Activated CD4-positive, alpha-beta T cell treated with anti-CD3 and anti-CD28 coated beads, Interleukin-2, amount 10 ng/mL, durations not matched to agents 24 days and 14 days (primary cell): ENCODE measurements around the gene BMP8A. TPM values are rescaled to one million over a fixed set of nuclear protein-coding genes. Genes with fewer than 3 reads are reported as not detected.
A peak's percentile ranks its signal among the peaks of the same experiment; 100 is the strongest.

Experiments
- DNase-seq: peaks from one replicate; pipeline ENCODE4 v3.0.0; 2022
- H3K27ac Mint-ChIP-seq: one replicate; pipeline ENCODE4 v1.8.0; 2022; ENCODE audit warnings: mild to moderate bottlenecking, mixed read lengths
- H3K27me3 Mint-ChIP-seq: one replicate; pipeline ENCODE4 v1.8.0; 2022; ENCODE audit warnings: mixed read lengths
- H3K36me3 Mint-ChIP-seq: one replicate; pipeline ENCODE4 v1.8.0; 2022; ENCODE audit warnings: low read depth, mild to moderate bottlenecking, mixed read lengths
- H3K4me1 Mint-ChIP-seq: one replicate; pipeline ENCODE4 v1.8.0; 2021; ENCODE audit warnings: mixed read lengths
- H3K4me3 Mint-ChIP-seq: one replicate; pipeline ENCODE4 v1.8.0; 2022; ENCODE audit warnings: mild to moderate bottlenecking, moderate library complexity, mixed read lengths
- H3K9me3 Mint-ChIP-seq: one replicate; pipeline ENCODE4 v1.8.0; 2021; ENCODE audit warnings: mixed read lengths
- intact Hi-C: fragments of 100-400 bp; cut with micrococcal nuclease; formaldehyde crosslinking; loops from one replicate; pipeline ENCODE4 v1.15.1; 2023
- total RNA-seq: library from RNA; stranded (reverse); gene quantifications from 2 replicates; pipeline ENCODE4 v1.2.3, GENCODE V29; 2022

The BMP8A gene
- total RNA-seq, 1 donor from 2014 or later = not detected

- DNase-seq = no peak
- no peak overlapping the region for H3K27ac Mint-ChIP-seq
- H3K4me3 Mint-ChIP-seq = no peak overlapping the region
- peaks cover 81% of the 10 kb centered on the region for H3K36me3 Mint-ChIP-seq
- H3K4me1 Mint-ChIP-seq = peaks cover 30% of the 10 kb centered on the region
- H3K9me3 Mint-ChIP-seq = no peaks in the 10 kb centered on the region
- intact Hi-C loops = no loop called here
- H3K27me3 Mint-ChIP-seq = no peaks in the 10 kb centered on the region
These were observed 76.8 kb downstream of the BMP8A start for GRCh38 chr1:39568208-39568607.

DNA sequence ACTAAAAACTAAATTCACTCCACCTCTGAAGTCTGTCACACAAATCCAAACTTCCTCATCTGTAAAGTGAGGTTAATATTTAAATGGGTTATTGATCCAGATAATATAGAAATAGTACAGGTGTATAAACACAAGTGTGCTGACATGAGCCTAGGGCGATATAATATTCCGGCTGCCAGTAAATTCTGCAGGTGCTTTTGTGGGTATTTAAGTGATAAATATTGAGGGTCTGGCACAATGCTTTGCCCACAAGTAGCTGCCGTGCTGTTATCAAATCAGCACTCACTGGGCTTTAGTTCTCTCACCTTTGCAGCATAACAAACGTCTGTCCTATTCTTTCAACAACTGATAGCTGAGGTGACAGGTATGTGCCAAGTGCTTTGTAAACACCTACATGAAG, 77.6 kb downstream of the BMP8A start:
- peaks cover 36% of the 10 kb centered on the region for H3K4me1 Mint-ChIP-seq
- peaks cover 82% of the 10 kb centered on the region for H3K36me3 Mint-ChIP-seq
- no peaks in the 10 kb centered on the region for H3K27me3 Mint-ChIP-seq
- H3K4me3 Mint-ChIP-seq = no peak overlapping the region
- no peak overlapping the region for H3K27ac Mint-ChIP-seq
- intact Hi-C loops = no loop called here
- H3K9me3 Mint-ChIP-seq = no peaks in the 10 kb centered on the region
- no peak for DNase-seq

DNA sequence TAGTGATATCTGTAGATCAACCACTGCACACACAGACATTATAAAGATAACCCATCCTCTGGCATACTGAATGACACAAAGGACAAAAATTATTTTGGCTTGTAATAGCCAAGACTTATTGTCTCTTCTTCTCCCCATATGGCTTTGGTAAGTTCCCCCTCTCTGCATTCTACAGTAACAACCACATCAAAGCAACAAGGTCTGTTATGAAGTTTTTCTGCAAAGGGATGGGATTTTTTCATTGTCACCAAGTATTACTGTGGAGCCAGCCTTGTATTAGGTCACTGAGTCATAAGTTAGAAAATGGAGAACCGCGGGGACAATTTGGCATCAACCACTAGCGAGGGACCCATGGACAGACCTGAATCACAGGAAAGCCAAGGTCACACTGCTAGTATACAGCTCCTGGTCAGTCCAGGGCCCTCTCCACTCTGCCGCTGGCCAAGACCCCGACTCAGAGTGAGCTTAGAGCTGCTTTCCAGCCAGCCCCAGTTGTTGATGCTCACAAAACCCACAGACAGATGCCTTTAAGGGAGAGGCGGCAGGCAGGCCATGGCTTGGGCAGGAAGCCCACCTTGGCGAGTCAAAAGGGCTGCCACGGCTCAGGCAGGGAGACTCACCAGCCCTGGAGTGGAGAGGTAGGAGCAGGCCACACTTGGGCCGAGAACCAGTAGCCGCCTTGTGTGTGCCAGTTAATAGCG, 79.2 kb downstream of the BMP8A start:
- intact Hi-C loops = loop anchor here (10.0 kb wide), 1 partner anchor 366 kb away; the partner anchor contains the start of gene MACF1
- Mint-ChIP-seq H3K36me3 (peaks cover 89% of the 10 kb centered on the region), H3K27me3 (no peaks in the 10 kb centered on the region), H3K4me1 (peaks cover 52% of the 10 kb centered on the region), H3K9me3 (no peaks in the 10 kb centered on the region), H3K4me3 (no peak overlapping the region), H3K27ac (no peak overlapping the region)
- no peak for DNase-seq

- intact Hi-C loops = loop anchor here (10.0 kb wide), 1 partner anchor 366 kb away; the partner anchor contains the start of gene MACF1
- H3K4me1 Mint-ChIP-seq = peaks cover 52% of the 10 kb centered on the region
- no peak overlapping the region for H3K4me3 Mint-ChIP-seq
- no peaks in the 10 kb centered on the region for H3K9me3 Mint-ChIP-seq
- peaks cover 88% of the 10 kb centered on the region for H3K36me3 Mint-ChIP-seq
- no peak for DNase-seq
- no peak overlapping the region for H3K27ac Mint-ChIP-seq
- H3K27me3 Mint-ChIP-seq = no peaks in the 10 kb centered on the region
These were observed 79.7 kb downstream of the BMP8A start for GRCh38 chr1:39571178-39571483.

GRCh38 chr1:39572379-39573096, 81.1 kb downstream of the BMP8A start:
- H3K4me3 Mint-ChIP-seq = peak overlapping the region; percentile 93
- H3K9me3 Mint-ChIP-seq = no peaks in the 10 kb centered on the region
- intact Hi-C loops = loop anchor here (10.0 kb wide), 1 partner anchor 368 kb away; the partner anchor contains the start of gene MACF1
- no peaks in the 10 kb centered on the region for H3K27me3 Mint-ChIP-seq
- peaks cover 74% of the 10 kb centered on the region for H3K36me3 Mint-ChIP-seq
- DNase-seq = no peak
- H3K4me1 Mint-ChIP-seq = peaks cover 43% of the 10 kb centered on the region
- peak overlapping the region; percentile 55 for H3K27ac Mint-ChIP-seq

DNA sequence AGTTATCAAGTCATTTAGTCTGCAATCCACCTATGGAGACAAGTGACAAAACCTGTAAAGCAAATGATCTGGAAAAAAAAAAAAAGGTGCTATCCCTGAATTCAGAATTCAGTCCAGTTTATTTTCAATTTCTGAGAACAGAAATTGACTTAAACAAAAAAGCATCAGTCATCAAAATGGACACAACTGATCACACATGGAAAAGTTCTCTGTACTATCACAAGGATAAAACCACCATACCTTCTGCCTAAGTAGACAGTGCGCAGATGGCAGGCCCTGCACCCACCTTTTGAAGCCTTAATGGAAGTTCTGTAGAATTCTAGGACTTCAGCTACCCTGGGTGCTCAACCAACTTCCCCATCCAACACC, 81.6 kb downstream of the BMP8A start:
- Mint-ChIP-seq H3K27me3 (no peaks in the 10 kb centered on the region), H3K4me1 (peaks cover 43% of the 10 kb centered on the region), H3K27ac (peak overlapping the region; percentile 55), H3K4me3 (peak overlapping the region; percentile 93), H3K9me3 (no peaks in the 10 kb centered on the region), H3K36me3 (peaks cover 68% of the 10 kb centered on the region)
- intact Hi-C loops = loop anchor here (10.0 kb wide), 1 partner anchor 368 kb away; the partner anchor contains the start of gene MACF1
- DNase-seq = no peak

GRCh38 chr1:39573736-39574624, 82.5 kb downstream of the BMP8A start:
- peak overlapping the region; percentile 93 for H3K4me3 Mint-ChIP-seq
- H3K4me1 Mint-ChIP-seq = peaks cover 43% of the 10 kb centered on the region
- peak overlapping the region; percentile 55 for H3K27ac Mint-ChIP-seq
- intact Hi-C loops = loop anchor here (10.0 kb wide), 1 partner anchor 369 kb away; the partner anchor contains the start of gene MACF1
- peaks cover 61% of the 10 kb centered on the region for H3K36me3 Mint-ChIP-seq
- H3K9me3 Mint-ChIP-seq = no peaks in the 10 kb centered on the region
- DNase-seq = no peak
- no peaks in the 10 kb centered on the region for H3K27me3 Mint-ChIP-seq

DNA sequence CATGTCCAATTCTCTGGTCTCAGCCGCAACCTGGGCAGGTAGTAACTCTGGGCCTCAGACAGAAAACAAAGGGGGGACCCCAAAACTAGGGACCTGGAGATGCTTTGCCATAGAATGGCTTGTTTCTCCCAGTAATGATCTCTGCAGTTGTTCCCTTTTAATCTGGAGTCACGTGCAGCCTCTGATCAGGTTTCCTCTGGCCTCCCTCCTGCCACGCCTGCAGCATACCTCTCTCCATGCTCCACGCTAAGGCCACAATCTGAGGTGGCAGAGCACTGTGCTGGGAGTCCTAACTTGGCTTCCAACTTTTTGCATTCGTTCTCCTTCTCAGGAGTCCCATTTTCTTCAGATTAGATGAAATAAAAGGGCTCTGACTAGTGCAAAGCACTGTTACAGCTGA, 83.2 kb downstream of the BMP8A start:
- Mint-ChIP-seq H3K27me3 (no peaks in the 10 kb centered on the region), H3K4me1 (peaks cover 43% of the 10 kb centered on the region), H3K9me3 (no peaks in the 10 kb centered on the region), H3K36me3 (peaks cover 55% of the 10 kb centered on the region), H3K27ac (peak overlapping the region; percentile 90), H3K4me3 (peak overlapping the region; percentile 93)
- DNase-seq = no peak
- intact Hi-C loops = loop anchor here (5.0 to 10.0 kb wide), 2 partner anchors 370 to 702 kb away; partner anchors contain the start of genes MACF1 and MYCBP

Other genes starting within 250 kb of the BMP8A start
- 337 and 353 TPM in 2 replicates for gene PABPC4, start 85.2 kb downstream of the BMP8A start, total RNA-seq
- not detected in 2 replicates for gene HEYL, start 148.0 kb downstream of the BMP8A start, total RNA-seq
- gene NT5C1A, start 180.5 kb downstream of the BMP8A start, total RNA-seq = 0.31 and 0.56 TPM in 2 replicates
- gene HPCAL4, start 199.8 kb downstream of the BMP8A start, total RNA-seq = 0.38 and 0.44 TPM in 2 replicates
- 71.3 and 76.7 TPM in 2 replicates for gene PPIE, start 247.2 kb downstream of the BMP8A start, total RNA-seq